Urinary bladder (tissue), 4 donors: ENCODE measurements around the gene VDR. TPM values are rescaled to one million over a fixed set of nuclear protein-coding genes. Genes with fewer than 3 reads are reported as not detected.

Experiments used
- DNase-seq: peaks from one replicate; pipeline ENCODE4 v3.0.0-alpha.2; 2015; ENCODE audit errors: extremely low spot score
- H3K27ac ChIP-seq: one replicate; pipeline ENCODE4 v1.5.1; 2013; ENCODE audit warnings: low read depth, mild to moderate bottlenecking, moderate library complexity
- H3K36me3 ChIP-seq: one replicate; pipeline ENCODE4 v1.6.1; 2013; ENCODE audit warnings: mild to moderate bottlenecking, moderate library complexity; ENCODE audit not compliant: insufficient read depth
- H3K4me1 ChIP-seq: one replicate; pipeline ENCODE4 v1.6.1; 2013; ENCODE audit warnings: mild to moderate bottlenecking, moderate library complexity; ENCODE audit not compliant: insufficient read depth
- H3K4me3 ChIP-seq: one replicate; pipeline ENCODE4 v1.5.1; 2013; ENCODE audit warnings: low read depth, low read length
- WGBS: extraction: QIAGEN DNeasy Blood & Tissue Kit; methylation state at CpG from one replicate; pipeline ENCODE4 v1.1.7; 2013; 5-methylcytosine and 5-hydroxymethylcytosine counted together
- polyA plus RNA-seq: library from polyadenylated mRNA; stranded (reverse); fragments of 200-250 nt; gene quantifications from one replicate; pipeline ENCODE4 v1.2.3, GENCODE V29; 2013
- total RNA-seq: library from RNA; depleted of rRNA; stranded (reverse); fragments of >200 nt; gene quantifications from one replicate; pipeline ENCODE4 v1.2.3, GENCODE V29; 2014
- donor health status: healthy with polysubstance abuse.
- donor health status: healthy.

The VDR gene
- total and polyA plus RNA-seq, 2 donors: 0.79 to 3.7 TPM

DNA sequence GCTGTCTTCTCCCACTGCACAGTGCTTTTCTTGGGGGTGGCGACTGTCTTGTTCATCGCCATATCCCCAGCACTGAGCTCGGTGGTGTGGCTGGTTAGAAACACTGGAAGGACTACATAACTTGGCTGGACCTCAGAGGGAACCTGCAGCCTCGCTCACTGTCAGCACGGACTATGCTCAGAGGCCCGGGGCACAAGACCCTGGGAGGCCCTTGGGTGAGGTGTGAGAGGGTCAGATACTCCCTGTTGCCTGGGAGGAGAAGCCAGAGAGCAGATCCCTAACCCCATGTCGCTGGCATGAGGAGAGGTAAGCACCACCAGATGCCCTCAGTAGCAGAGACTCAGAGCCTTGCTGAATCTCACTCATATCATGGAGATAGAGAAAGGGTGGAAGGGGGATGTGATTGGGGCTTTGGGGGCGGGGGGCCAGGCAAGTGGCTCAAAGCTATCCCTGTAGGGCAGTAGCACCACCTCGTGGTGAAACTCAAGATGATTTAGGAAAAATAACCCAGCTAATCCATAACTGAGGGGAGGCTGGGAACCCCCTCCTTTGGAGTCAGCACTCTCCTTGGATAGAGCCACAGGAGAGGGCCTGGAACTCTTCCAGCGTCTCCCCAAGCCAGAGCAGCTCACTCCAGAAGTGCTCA lies 66.4 kb downstream of the VDR start:
- H3K4me3 ChIP-seq: no peak overlapping the region
- H3K27ac ChIP-seq: no peak overlapping the region
- H3K36me3 ChIP-seq: no peaks in the 10 kb centered on the region
- DNase-seq: no peak
- H3K4me1 ChIP-seq: no peaks in the 10 kb centered on the region
- 41% methylated on average over 10 of the region's 10 CpGs for WGBS

DNA sequence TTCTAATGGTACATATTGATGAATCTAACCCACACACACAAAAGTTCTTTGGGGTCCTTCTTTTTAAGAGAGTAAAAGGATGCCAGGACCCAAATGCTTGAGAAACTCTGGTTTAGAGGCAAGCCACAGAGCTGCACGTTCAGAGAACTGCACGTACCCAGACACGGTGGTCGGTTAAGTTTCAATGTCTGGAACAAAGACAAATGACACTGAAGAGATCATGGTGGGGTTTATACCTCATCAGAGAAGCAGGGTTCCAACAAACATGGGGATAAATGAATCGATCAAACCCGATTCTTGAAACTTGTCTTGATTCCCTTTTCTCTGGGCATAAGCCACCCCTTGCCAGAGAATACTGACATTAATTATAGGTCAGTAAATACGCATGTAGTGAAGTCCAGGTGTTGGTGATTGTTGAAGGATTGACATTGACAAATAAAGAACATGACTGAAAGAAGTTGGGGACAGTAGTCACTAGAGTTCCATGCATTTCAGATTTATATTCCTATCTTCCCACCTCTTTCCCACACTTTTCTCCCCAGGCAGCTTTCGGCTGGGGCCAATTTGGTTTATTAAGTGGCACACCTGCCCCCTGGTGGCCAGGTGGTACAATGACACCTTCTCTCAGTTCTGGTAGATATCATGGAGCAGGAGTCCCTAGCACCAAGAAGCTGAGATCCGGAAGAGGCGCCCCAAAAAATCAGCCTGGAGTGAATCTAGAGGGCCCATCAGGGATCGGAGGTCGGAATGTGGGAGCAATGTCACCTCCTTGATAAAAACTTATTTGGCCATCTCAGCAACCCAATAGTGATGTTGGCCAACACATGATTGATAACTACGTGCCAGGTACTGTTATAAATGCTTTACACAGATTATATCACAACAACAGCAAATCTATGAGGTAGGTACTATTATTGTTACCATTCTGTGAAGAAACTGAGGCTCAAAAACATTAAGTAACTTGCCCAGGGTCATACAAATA lies 67.3 kb downstream of the VDR start:
- H3K4me3 ChIP-seq: no peak overlapping the region
- no peaks in the 10 kb centered on the region for H3K4me1 ChIP-seq
- DNase-seq: no peak
- H3K36me3 ChIP-seq: no peaks in the 10 kb centered on the region
- 57% methylated on average over 13 of the region's 13 CpGs for WGBS
- no peak overlapping the region for H3K27ac ChIP-seq

DNA sequence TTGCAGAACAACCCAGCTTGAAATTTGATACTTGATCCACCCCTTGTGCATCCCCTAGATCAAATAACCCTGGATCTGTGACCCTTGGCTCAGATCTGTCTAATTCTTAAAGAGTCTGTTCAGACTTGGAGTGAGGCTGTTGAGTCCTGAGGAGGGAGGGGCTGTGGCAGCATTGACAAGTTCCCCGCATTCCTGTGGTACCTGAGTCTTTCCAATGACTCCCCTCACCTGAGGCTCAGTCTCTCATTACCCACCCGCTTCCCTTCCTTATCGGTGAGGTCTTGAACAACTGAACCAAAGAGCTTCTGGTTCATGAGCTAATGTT lies 69.0 kb downstream of the VDR start:
- no peaks in the 10 kb centered on the region for H3K4me1 ChIP-seq
- H3K36me3 ChIP-seq: no peaks in the 10 kb centered on the region
- DNase-seq: no peak
- H3K27ac ChIP-seq: no peak overlapping the region
- no peak overlapping the region for H3K4me3 ChIP-seq
- 84% methylated on average over 3 of the region's 3 CpGs for WGBS

DNA sequence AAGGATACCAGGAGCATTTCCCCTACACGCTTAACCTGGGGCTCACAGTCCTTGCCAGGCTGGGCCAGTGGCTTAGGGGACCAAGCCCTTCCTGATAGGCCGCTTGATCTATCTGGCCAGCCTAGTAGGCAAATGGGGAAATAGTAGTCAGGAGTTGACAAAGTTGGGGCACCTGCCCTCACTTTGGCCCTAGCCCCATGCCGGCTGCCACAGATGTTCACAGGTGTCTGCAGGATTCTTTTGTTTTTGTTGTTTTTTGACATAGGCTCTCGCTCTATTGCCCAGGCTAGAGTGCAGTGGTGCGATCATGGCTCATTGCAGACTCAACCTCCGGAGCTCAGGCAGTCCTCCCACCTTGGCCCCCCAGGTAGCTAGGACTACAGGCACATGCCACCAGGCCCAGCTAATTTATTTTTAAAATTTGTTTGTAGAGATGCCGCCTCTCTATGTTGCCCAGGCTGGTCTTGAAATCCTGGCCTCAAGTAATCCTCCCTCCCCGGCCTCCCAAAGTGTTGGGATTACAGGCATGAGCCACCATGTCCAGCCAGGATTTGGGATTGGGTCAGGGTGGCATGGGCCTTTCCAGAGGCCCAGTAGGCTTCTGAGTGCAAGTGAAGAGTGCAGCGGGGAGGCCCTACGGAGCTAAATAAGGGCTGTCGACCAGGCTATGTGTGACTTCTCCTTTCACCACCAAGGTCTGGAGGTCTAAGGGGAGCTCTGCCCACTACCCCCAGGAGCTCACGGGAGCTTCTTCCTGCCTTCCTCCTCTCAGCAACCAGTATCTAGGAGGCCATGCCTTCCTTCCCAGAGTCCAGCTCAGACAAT lies 69.6 kb downstream of the VDR start:
- no peaks in the 10 kb centered on the region for H3K36me3 ChIP-seq
- no peak overlapping the region for H3K4me3 ChIP-seq
- no peak for DNase-seq
- WGBS: 86% methylated on average over 12 of the region's 12 CpGs
- no peak overlapping the region for H3K27ac ChIP-seq
- no peaks in the 10 kb centered on the region for H3K4me1 ChIP-seq

DNA sequence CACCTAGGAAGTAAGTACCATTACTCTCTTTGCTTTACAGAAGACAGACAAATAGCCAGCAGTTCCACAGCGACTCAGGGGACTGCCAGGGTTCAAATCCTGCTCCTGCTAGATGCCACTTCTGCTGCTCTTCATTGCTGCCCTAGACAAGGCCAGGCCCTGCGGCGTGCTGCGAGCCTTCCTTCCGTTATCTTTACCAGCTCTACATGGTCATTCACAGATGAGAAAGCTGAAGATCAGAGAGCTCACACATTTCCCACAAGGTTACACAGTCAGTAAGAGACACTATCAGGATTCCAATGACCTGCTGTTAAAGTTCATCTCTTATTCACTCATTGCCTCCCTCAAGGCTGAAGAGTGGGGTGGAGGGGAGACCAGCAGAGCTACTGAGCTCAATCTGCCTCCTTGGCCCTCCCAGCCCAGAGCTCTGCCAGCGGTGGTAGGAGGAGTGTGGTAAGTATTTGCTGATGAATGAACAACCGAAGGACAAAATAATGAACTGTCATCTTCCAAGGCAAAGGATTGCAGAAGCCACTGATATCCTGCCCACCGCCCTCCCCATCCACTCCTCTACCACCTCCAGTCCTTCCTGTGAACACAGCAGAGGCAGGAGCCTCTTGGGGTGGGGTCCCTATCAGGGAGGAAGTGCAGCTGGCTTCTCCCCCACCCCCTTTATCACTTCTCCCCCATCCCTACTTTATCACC lies 70.4 kb downstream of the VDR start:
- WGBS: 88% methylated on average over 8 of the region's 8 CpGs
- peaks cover 1% of the 10 kb centered on the region for H3K4me1 ChIP-seq
- H3K27ac ChIP-seq: no peak overlapping the region
- no peaks in the 10 kb centered on the region for H3K36me3 ChIP-seq
- DNase-seq: no peak
- no peak overlapping the region for H3K4me3 ChIP-seq

DNA sequence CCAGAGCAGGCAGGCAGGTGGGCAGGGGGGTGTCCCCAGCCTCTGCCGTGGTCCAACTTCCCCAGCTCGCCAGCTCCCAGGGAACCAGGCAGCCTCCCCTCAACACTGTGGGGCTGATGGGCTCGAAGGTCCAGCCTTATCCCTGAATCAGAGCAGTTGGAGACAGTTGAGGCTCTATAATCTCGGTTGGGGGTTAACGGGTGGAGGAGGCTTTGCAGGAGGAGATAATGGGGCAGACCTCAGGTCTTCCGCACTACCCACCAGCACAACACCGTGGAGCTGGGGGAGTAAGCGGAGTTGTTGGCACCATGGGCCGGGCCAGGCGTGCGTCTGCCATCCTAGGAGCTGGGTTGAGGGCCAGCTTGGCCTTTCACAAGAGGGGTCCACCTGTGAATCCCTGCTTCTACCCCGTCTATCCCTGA lies 71.2 kb downstream of the VDR start:
- peaks cover 3% of the 10 kb centered on the region for H3K4me1 ChIP-seq
- H3K27ac ChIP-seq: no peak overlapping the region
- H3K36me3 ChIP-seq: no peaks in the 10 kb centered on the region
- DNase-seq: no peak
- 93% methylated on average over 12 of the region's 12 CpGs for WGBS
- H3K4me3 ChIP-seq: no peak overlapping the region

DNA sequence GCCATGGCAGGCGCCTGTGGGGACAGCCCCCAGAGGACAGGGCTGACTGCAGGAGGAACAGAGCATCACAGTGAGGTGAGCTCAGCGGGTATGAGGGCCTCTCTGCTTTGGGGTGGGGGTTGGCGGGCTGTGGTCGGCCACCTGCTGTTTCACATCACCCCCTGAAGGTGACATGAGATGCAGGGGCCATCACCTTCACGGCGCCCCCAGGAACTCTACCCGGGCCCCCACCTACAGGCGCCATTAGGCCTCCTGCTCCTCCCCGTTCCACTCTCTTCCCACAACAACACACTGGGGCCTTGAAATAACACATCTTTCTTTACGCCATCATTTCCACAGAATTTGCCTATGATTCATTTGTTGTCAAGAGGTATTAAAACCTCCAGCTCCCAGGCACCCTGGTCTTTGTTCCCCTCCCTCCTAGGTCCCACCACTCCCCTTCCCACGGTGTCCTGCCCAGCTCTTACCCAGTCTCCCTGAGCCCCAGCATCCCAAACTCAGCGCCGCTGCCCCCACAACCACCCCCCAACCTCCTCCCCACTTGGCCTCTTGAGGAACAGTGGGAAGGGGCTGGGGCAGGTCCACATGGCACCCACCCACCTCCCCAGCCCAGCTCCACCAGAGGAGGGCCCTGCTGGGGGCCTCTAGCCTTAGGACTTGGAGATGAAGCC lies 72.4 kb downstream of the VDR start:
- WGBS: 91% methylated on average over 13 of the region's 13 CpGs
- DNase-seq: no peak
- peaks cover 3% of the 10 kb centered on the region for H3K4me1 ChIP-seq
- no peak overlapping the region for H3K4me3 ChIP-seq
- H3K36me3 ChIP-seq: no peaks in the 10 kb centered on the region
- H3K27ac ChIP-seq: no peak overlapping the region

DNA sequence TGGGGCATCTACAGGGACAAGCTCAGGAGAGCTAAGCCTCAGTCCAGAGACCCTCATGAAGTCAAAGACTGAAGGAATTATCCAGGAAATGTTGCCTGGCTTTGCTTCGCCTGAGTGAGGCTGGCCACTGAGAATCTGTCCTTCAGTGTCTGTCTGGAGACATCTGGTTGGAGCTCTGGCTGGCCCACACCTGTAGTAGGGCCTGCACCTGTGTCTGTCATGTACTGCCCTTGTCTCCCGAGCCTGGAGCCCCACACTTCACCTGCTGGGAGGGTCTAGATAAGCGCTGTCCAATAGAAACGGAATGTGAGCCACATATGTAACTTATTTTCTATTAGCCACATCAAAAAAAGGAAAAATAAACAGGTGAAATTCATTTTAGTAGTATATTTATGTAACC lies 75.2 kb downstream of the VDR start:
- Histone ChIP-seq H3K4me1 (peaks cover 6% of the 10 kb centered on the region), H3K27ac (no peak overlapping the region), H3K4me3 (no peak overlapping the region), H3K36me3 (no peaks in the 10 kb centered on the region)
- WGBS: 92% methylated on average over 4 of the region's 4 CpGs
- no peak for DNase-seq

DNA sequence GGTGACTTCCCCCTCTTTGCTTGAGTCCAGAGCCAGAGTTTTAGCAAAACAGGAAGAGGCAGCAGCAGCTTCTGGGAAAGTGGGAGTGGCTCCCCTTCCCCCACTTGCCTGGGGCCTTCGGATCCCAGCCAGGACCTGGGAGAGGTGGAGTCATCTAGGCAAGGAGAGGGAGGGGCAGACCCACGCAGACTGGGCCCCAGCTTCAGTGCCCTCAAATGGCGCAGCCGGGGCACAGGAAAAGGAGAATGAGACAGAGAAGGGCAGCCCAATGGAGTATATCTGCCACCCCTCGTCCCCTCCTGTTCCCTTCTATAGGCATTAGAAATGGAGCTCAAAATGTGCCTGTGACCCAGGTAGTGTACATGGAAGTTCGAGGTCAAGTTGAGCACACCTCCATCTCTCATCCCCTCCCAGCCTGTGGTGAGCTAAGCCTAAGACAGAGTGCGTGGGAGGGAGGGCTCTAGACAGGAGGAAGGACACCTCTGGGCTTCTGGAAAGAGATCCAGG lies 75.8 kb downstream of the VDR start:
- Histone ChIP-seq H3K36me3 (no peaks in the 10 kb centered on the region), H3K4me3 (no peak overlapping the region), H3K27ac (peak overlapping the region; percentile 76), H3K4me1 (peaks cover 6% of the 10 kb centered on the region)
- DNase-seq: no peak
- 29% methylated on average over 7 of the region's 7 CpGs for WGBS

DNA sequence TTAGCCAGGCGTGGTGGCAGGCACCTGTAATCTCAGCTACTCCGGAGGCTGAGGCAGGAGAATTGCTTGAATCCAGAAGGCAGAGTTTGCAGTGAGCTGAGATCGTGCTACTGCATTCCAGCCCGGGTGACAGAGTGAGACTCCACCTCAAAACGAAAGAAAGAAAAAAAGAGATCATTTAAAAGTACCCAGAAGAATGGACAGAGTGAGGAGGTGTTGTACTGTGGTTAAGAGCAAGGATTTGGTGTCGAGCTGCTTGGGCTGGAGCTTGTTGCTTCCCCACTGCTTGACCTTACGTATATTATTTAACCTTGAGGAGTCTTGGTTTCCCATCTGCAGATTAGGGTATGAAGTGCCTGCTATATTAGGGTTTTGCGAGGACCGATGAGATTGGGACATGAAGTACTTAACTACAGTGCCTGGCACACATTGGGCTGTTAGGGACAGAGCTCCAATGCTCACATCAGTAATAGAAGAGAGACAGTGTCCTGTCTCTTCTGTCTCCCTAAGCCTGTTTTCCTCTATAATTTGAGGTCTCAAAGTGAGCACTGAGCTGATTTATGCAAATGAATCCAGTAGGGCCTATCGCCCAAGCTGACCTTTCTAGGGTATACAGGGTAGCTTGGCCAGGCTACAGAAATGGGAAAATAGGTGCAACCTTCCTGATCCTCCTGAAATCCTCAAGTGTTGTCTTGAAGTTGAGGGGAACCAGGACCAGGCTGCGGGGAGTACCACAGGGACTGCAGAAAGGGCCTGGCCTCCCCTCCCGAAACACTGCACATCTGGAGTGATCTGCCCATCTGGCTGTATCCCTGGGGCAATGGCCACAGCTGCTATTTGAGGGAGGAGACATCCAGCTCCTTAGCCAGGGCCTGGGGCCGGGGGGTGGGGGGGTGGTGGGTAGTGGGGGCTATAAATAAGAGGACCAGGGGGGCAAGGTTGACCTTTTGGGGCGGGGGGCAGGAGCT lies 76.5 kb downstream of the VDR start:
- Histone ChIP-seq H3K4me1 (peaks cover 6% of the 10 kb centered on the region), H3K27ac (peak overlapping the region; percentile 55), H3K4me3 (no peak overlapping the region), H3K36me3 (no peaks in the 10 kb centered on the region)
- DNase-seq: no peak
- WGBS: 51% methylated on average over 14 of the region's 14 CpGs

DNA sequence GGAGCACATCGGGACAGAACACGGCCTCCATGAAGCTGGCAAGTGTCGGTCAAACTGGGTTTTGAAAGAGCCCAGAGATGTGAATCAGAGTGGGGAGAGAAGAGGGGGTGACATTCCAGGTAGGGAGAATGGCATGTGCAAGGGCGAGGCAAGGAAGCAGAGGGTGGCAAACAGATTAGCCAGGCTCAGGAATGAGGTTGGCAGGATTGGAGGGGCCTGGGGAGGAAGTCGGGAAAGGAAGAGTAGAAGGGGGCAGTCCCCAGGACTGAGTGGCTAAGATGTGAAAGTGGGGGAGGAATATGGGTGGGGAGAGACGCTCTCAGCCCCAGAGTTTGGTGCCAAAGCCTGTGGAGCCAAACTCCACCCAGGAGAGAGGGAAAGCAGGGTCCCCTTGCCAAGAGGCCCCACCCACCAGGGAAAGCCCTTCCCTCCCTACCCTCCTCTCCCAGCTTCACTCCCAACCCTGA lies 79.6 kb downstream of the VDR start:
- DNase-seq: no peak
- Histone ChIP-seq H3K4me1 (peaks cover 6% of the 10 kb centered on the region), H3K4me3 (no peak overlapping the region), H3K27ac (peak overlapping the region; percentile 45), H3K36me3 (no peaks in the 10 kb centered on the region)
- 42% methylated on average over 6 of the region's 6 CpGs for WGBS

DNA sequence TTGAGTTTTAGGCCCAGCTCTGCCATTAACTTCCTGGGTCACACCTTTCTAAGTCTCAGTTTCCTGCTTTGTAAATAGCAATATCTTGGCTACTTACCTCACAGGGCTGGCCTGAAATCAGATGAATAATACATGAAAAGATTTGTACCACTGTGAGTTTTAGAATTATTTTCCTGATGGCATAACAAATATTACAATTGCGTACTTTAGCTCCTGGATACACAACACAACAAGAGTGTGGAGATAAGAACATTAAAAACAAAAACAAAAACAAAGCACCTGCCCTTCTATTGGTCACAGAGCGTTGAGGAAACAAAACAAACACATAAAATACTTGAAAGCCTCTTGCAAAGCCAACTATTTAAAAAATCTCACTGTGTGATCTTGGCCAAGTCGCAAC lies 80.2 kb downstream of the VDR start:
- no peak for DNase-seq
- Histone ChIP-seq H3K36me3 (no peaks in the 10 kb centered on the region), H3K4me3 (no peak overlapping the region), H3K4me1 (peaks cover 6% of the 10 kb centered on the region), H3K27ac (peak overlapping the region; percentile 35)
- 70% methylated on average over 3 of the region's 3 CpGs for WGBS
